ENCODE measurements around the gene MOV10L1.

MOV10L1 gene

GRCh38 chr22:50089682-50090411, at the start of gene MOV10L1:
Gene MOV10L1, plus strand, starts transcription at chr22:50090006. Its CDS starts 83 bp downstream, at chr22:50090089.
- DNase-seq, result no peak

GRCh38 chr22:50040717-50041116, 49.1 kb upstream of the MOV10L1 start:
- no peak for DNase-seq

GRCh38 chr22:50041361-50042065, 48.3 kb upstream of the MOV10L1 start:
- DNase-seq, result no peak

- DNase-seq, result no peak
These were observed 45.2 kb upstream of the MOV10L1 start for GRCh38 chr22:50044485-50045118.

- DNase-seq, result no peak
These were observed 44.4 kb upstream of the MOV10L1 start for GRCh38 chr22:50045211-50046018.

- DNase-seq, result no peak
These were observed 43.8 kb upstream of the MOV10L1 start for GRCh38 chr22:50046019-50046415.

- DNase-seq, result no peak
These were observed 43.1 kb upstream of the MOV10L1 start for GRCh38 chr22:50046481-50047245.

GRCh38 chr22:50047346-50047745, 42.5 kb upstream of the MOV10L1 start:
- no peak for DNase-seq

GRCh38 chr22:50048061-50048765, 41.6 kb upstream of the MOV10L1 start:
- DNase-seq, result no peak

GRCh38 chr22:50048836-50049235, 41.0 kb upstream of the MOV10L1 start:
- no peak for DNase-seq

GRCh38 chr22:50049299-50050195, 40.3 kb upstream of the MOV10L1 start:
- no peak for DNase-seq

- no peak for DNase-seq
These were observed 37.9 kb upstream of the MOV10L1 start for GRCh38 chr22:50051930-50052329.

- no peak for DNase-seq
These were observed 35.9 kb upstream of the MOV10L1 start for GRCh38 chr22:50053861-50054260.

- DNase-seq, result no peak
These were observed 33.4 kb upstream of the MOV10L1 start for GRCh38 chr22:50056214-50056972.

- DNase-seq, result no peak
These were observed 32.3 kb upstream of the MOV10L1 start for GRCh38 chr22:50057278-50058060.

GRCh38 chr22:50058061-50058905, 31.5 kb upstream of the MOV10L1 start, which contains the start of gene TTLL8:
Gene TTLL8, minus strand, starts transcription at chr22:50058298.
- DNase-seq, result no peak
